ENCODE measurements around the gene SORCS2. TPM values are rescaled to one million over a fixed set of nuclear protein-coding genes. Genes with fewer than 3 reads are reported as not detected.

The SORCS2 gene
- total and polyA plus RNA-seq, 4 donors = 2.2 to 7.7 (median 2.5) TPM

DNA sequence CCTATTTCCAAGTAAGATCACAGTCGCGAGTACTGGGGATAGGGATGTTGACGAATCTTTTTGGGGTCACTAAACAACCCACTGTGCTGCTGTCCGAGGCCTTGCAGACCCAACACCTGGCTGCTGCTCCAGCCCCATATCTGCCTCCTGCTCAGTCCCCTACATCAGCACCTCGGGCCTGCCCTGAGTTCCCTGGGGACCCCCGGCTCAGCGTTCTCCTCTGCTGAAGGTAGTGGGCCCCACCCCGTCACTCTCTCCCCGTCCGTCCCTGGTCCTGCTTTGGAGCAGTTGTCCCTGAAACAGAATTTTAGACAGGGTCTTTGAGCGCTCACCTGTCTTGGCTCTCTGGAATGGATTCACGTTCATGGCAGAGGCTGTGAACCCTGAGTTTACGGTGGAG, 444.8 kb downstream of the SORCS2 start:
- no peak overlapping the region for H3K4me3 ChIP-seq

GRCh38 chr4:7637971-7638370, 445.6 kb downstream of the SORCS2 start:
- Histone ChIP-seq H3K27me3 (ENCODE audit: control insufficient read depth in 3 of 3, insufficient read depth in 3 of 3, low read length in 2 of 3) (peaks cover 0 to 16% (median 2%) of the 10 kb centered on the region in 3 donors), H3K4me1 (ENCODE audit: control insufficient read depth in 5 of 5, insufficient read depth in 5 of 5, low read length in 5 of 5) (no peaks in the 10 kb centered on the region), H3K27ac (ENCODE audit: low read depth in 1 of 2, low read length in 1 of 2) (no peak overlapping the region), H3K36me3 (ENCODE audit: control insufficient read depth in 4 of 4, insufficient read depth in 4 of 4, low read length in 4 of 4) (no peaks in the 10 kb centered on the region), H3K9ac (ENCODE audit: insufficient read depth in 1 of 2, low read length in 2 of 2) (no peak overlapping the region), H3K9me3 (ENCODE audit: control insufficient read depth in 4 of 4, insufficient read depth in 3 of 4, low read length in 3 of 4) (peaks cover 0 to 2% (median 0%) of the 10 kb centered on the region in 4 donors), H3K4me3 (no peak overlapping the region)
- 83 to 84% methylated on average over 11 of the region's 11 CpGs for WGBS, 2 donors
- ATAC-seq (ENCODE audit: insufficient read depth, low FRiP score) (no peak), DNase-seq (no peak)
- TF ChIP-seq, protein P1, sequence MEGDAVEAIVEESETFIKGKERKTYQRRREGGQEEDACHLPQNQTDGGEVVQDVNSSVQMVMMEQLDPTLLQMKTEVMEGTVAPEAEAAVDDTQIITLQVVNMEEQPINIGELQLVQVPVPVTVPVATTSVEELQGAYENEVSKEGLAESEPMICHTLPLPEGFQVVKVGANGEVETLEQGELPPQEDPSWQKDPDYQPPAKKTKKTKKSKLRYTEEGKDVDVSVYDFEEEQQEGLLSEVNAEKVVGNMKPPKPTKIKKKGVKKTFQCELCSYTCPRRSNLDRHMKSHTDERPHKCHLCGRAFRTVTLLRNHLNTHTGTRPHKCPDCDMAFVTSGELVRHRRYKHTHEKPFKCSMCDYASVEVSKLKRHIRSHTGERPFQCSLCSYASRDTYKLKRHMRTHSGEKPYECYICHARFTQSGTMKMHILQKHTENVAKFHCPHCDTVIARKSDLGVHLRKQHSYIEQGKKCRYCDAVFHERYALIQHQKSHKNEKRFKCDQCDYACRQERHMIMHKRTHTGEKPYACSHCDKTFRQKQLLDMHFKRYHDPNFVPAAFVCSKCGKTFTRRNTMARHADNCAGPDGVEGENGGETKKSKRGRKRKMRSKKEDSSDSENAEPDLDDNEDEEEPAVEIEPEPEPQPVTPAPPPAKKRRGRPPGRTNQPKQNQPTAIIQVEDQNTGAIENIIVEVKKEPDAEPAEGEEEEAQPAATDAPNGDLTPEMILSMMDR (IDR thresholded peaks at IDR 0.05; ENCODE audit: control extremely low read depth, extremely low read depth) = no peak

More for the DNA sequence above, 444.8 kb downstream of the SORCS2 start:
- WGBS, 2 donors = 91 to 93% methylated on average over 13 of the region's 13 CpGs
- Histone ChIP-seq H3K27ac (ENCODE audit: low read depth in 1 of 2, low read length in 1 of 2) (no peak overlapping the region), H3K9ac (ENCODE audit: insufficient read depth in 1 of 2, low read length in 2 of 2) (no peak overlapping the region), H3K27me3 (ENCODE audit: control insufficient read depth in 3 of 3, insufficient read depth in 3 of 3, low read length in 2 of 3) (peaks cover 0 to 20% (median 6%) of the 10 kb centered on the region in 3 donors), H3K36me3 (ENCODE audit: control insufficient read depth in 4 of 4, insufficient read depth in 4 of 4, low read length in 4 of 4) (no peaks in the 10 kb centered on the region), H3K9me3 (ENCODE audit: control insufficient read depth in 4 of 4, insufficient read depth in 3 of 4, low read length in 3 of 4) (no peaks in the 10 kb centered on the region), H3K4me1 (ENCODE audit: control insufficient read depth in 5 of 5, insufficient read depth in 5 of 5, low read length in 5 of 5) (no peaks in the 10 kb centered on the region)
- TF ChIP-seq, protein P1 (IDR thresholded peaks at IDR 0.05; ENCODE audit: control extremely low read depth, extremely low read depth) = no peak
- DNase-seq = no peak
- no peak for ATAC-seq (ENCODE audit: insufficient read depth, low FRiP score)

DNA sequence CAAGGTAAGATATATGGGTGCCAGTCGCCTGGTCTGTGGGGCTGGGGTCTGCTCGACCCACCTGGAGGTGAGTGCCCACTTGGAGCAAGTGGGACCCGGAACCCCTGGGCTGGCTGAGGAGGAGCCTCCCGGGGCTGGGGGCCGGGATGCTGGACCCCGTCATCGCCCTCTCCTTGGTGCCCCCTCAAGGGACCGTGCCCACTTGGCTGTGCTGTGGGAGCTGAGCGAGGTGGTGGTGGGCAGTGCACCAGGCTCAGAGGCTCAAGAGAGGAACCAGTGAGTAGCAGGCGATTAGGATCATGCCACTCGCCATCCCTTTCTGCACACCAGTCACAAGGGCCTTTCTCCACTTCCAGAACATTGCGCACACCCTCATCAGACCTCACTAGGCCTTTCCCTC, 446.2 kb downstream of the SORCS2 start:
- Histone ChIP-seq H3K9ac (ENCODE audit: insufficient read depth in 1 of 2, low read length in 2 of 2) (no peak overlapping the region), H3K36me3 (ENCODE audit: control insufficient read depth in 4 of 4, insufficient read depth in 4 of 4, low read length in 4 of 4) (no peaks in the 10 kb centered on the region), H3K9me3 (ENCODE audit: control insufficient read depth in 4 of 4, insufficient read depth in 3 of 4, low read length in 3 of 4) (peaks cover 0 to 3% (median 0%) of the 10 kb centered on the region in 4 donors), H3K4me3 (no peak overlapping the region), H3K27ac (ENCODE audit: low read depth in 1 of 2, low read length in 1 of 2) (no peak overlapping the region), H3K27me3 (ENCODE audit: control insufficient read depth in 3 of 3, insufficient read depth in 3 of 3, low read length in 2 of 3) (peaks cover 0 to 11% (median 0%) of the 10 kb centered on the region in 3 donors), H3K4me1 (ENCODE audit: control insufficient read depth in 5 of 5, insufficient read depth in 5 of 5, low read length in 5 of 5) (no peaks in the 10 kb centered on the region)
- WGBS, 2 donors = 76 to 86% methylated on average over 11 to 12 of the region's 12 CpGs
- ATAC-seq (ENCODE audit: insufficient read depth, low FRiP score) = no peak
- TF ChIP-seq, protein P1 (IDR thresholded peaks at IDR 0.05; ENCODE audit: control extremely low read depth, extremely low read depth) = no peak
- no peak for DNase-seq
